Urothelium cell line (cell line): Measurements from ENCODE around the gene PCNX4.
"Not testable (repeated sequence)": the region's sequence is repeated elsewhere in the genome, so short reads cannot be mapped to it uniquely, and the experiment has no call there.

Experiments used
- DNase-seq: peaks from one replicate; pipeline ENCODE4 v3.0.0; 2011; ENCODE audit warnings: low spot score, mixed read lengths
- FAIRE-seq: peaks from 2 replicates; lab custom pipeline; 2011; peaks lifted over from hg19 to GRCh38; lab: Jason Lieb, UNC

PCNX4 gene

GRCh38 chr14:60099855-60100254, 8.1 kb downstream of the PCNX4 start:
- not testable (repeated sequence) for DNase-seq, FAIRE-seq

- no peak for DNase-seq
- peak; percentile 92 for FAIRE-seq
These were observed 10.1 kb downstream of the PCNX4 start for GRCh38 chr14:60101786-60102185.

GRCh38 chr14:60102389-60102788, 10.7 kb downstream of the PCNX4 start:
- FAIRE-seq (peak; percentile 13), DNase-seq (no peak)

- no peak for DNase-seq
- FAIRE-seq = no peak
These were observed 14.6 kb downstream of the PCNX4 start for GRCh38 chr14:60106339-60106738.

- no peak for FAIRE-seq
These were observed 15.8 kb downstream of the PCNX4 start for GRCh38 chr14:60107477-60107876.

GRCh38 chr14:60111732-60112131, 20.0 kb downstream of the PCNX4 start:
- no peak for DNase-seq
- FAIRE-seq = no peak

More at GRCh38 chr14:60107477-60107876, 15.8 kb downstream of the PCNX4 start:
- DNase-seq = no peak

- FAIRE-seq (no peak), DNase-seq (no peak)
These were observed 23.2 kb downstream of the PCNX4 start for GRCh38 chr14:60114881-60115280.

GRCh38 chr14:60116181-60116580, 24.5 kb downstream of the PCNX4 start:
- FAIRE-seq = peak; percentile 79
- no peak for DNase-seq

GRCh38 chr14:60125918-60126317, 34.2 kb downstream of the PCNX4 start:
- FAIRE-seq (no peak), DNase-seq (no peak)

GRCh38 chr14:60133487-60133886, 41.8 kb downstream of the PCNX4 start:
- FAIRE-seq (no peak), DNase-seq (no peak)

GRCh38 chr14:60134702-60135101, 43.0 kb downstream of the PCNX4 start:
- DNase-seq (no peak), FAIRE-seq (no peak)

- peak; percentile 89 for DNase-seq
- peak; percentile 91 for FAIRE-seq
These were observed 60.0 kb downstream of the PCNX4 start for GRCh38 chr14:60151715-60152114.

GRCh38 chr14:60153991-60154390, 62.3 kb downstream of the PCNX4 start:
- DNase-seq (no peak), FAIRE-seq (no peak)

GRCh38 chr14:60154671-60155070, 62.9 kb downstream of the PCNX4 start:
- FAIRE-seq (no peak), DNase-seq (no peak)

GRCh38 chr14:60160422-60160821, 68.7 kb downstream of the PCNX4 start:
- DNase-seq (no peak), FAIRE-seq (no peak)

- DNase-seq (no peak), FAIRE-seq (no peak)
These were observed 69.7 kb downstream of the PCNX4 start for GRCh38 chr14:60161196-60162107.

- FAIRE-seq (peak; percentile 48), DNase-seq (no peak)
These were observed 72.0 kb downstream of the PCNX4 start for GRCh38 chr14:60163693-60164092.

GRCh38 chr14:60164404-60164711, 72.6 kb downstream of the PCNX4 start:
- no peak for DNase-seq

GRCh38 chr14:60164712-60165546, 73.2 kb downstream of the PCNX4 start, which contains the start of gene DHRS7:
Gene DHRS7 (minus strand): TSS chr14:60165398. CDS start chr14:60165309, 89 bp downstream.
- DNase-seq = peak; percentile 97
- FAIRE-seq = peak; percentile 96

More at GRCh38 chr14:60164404-60164711, 72.6 kb downstream of the PCNX4 start:
- peak; percentile 70 for FAIRE-seq

- peak; percentile 66 for FAIRE-seq
- DNase-seq = no peak
These were observed 73.8 kb downstream of the PCNX4 start for GRCh38 chr14:60165547-60165876.

- DNase-seq = no peak
- peak; percentile 55 for FAIRE-seq
These were observed 74.4 kb downstream of the PCNX4 start for GRCh38 chr14:60166142-60166541.

GRCh38 chr14:60169722-60170121, 78.0 kb downstream of the PCNX4 start:
- FAIRE-seq (no peak), DNase-seq (no peak)
